Measurements from ENCODE around the gene SLC9A8. TPM values are rescaled to one million over a fixed set of nuclear protein-coding genes. Genes with fewer than 3 reads are reported as not detected.

Gene SLC9A8
- total RNA-seq, 4 donors from 2014 or later = 9.0 to 31.0 (median 16.6) TPM

DNA sequence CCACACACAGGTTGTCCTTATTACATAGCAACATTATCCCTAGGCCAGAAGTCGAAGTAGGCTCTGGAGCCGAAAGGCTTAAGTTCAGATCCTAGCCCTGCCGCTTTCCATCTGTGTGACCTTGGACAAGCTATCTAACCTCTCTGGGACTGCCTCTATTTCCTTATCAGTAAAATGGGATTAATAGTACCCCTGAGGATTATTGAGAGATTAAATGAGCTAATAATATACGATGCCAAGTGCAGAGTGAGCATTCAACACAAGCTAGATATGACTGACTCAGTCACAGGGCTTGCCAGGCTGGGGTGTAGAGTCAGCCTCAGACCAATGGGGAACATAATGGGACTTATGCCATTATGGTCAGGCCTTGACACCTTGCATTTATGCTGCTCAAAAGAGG, 111.6 kb downstream of the SLC9A8 start:
- 93% methylated on average over 4 of the region's 4 CpGs; no CpG with 5 or more reads in 1 of the 2 donors for WGBS, 2 donors (ENCODE audit: low coverage in 1 of 2)
- H3K36me3 ChIP-seq = no peaks in the 10 kb centered on the region
- H3K27me3 ChIP-seq = no peaks in the 10 kb centered on the region
- DNase-seq = peak; percentile 5
- peak overlapping the region; percentile 68 to 86 (median 84) for H3K27ac ChIP-seq
- no peak overlapping the region for H3K4me3 ChIP-seq
- peaks cover 3 to 16% (median 12%) of the 10 kb centered on the region in 4 donors for H3K4me1 ChIP-seq
- in situ Hi-C loops (cut with MboI; ENCODE audit: low pct_ligation_motif_present in 1 of 4, low pct_unique_long_range_greater_than_20kb in 1 of 4, low sequenced_read_pairs in 3 of 4) (no loop called here), intact Hi-C loops (cut with DNase I; ENCODE audit: low total_unique reads) (loop anchor here (10.0 kb wide), 1 partner anchor 309 kb away; no protein-coding TSS in a partner anchor)
- H3K9me3 ChIP-seq = no peaks in the 10 kb centered on the region
- TF ChIP-seq, protein P1, sequence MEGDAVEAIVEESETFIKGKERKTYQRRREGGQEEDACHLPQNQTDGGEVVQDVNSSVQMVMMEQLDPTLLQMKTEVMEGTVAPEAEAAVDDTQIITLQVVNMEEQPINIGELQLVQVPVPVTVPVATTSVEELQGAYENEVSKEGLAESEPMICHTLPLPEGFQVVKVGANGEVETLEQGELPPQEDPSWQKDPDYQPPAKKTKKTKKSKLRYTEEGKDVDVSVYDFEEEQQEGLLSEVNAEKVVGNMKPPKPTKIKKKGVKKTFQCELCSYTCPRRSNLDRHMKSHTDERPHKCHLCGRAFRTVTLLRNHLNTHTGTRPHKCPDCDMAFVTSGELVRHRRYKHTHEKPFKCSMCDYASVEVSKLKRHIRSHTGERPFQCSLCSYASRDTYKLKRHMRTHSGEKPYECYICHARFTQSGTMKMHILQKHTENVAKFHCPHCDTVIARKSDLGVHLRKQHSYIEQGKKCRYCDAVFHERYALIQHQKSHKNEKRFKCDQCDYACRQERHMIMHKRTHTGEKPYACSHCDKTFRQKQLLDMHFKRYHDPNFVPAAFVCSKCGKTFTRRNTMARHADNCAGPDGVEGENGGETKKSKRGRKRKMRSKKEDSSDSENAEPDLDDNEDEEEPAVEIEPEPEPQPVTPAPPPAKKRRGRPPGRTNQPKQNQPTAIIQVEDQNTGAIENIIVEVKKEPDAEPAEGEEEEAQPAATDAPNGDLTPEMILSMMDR (IDR thresholded peaks at IDR 0.05) = no peak
- no peak for TF ChIP-seq POLR2A (IDR thresholded peaks at IDR 0.05)

DNA sequence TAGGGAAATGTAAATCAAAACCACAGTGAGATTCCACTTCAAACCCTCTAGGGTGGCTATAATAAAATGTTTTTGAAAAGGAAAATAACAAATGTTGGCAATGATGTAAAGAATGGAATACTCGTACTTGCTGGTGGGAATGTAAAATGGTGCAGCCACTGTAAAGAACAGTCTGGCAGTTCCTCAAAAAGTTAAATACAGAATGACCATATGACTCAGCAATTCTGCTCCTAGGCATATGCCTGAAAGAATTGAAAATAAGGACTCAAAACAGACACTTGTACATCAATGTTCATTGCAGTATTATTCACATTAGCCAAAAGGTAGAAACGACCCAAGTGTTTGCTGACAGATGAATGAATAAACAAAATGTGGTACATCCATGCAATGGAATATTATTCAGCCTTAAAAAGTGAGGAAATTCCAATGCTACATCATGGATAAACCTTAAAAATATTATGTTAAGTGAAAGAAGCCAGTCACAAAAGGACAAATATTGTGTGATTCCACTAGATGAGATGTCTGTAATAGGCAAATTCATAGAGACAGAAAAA, 113.3 kb downstream of the SLC9A8 start:
- H3K9me3 ChIP-seq = no peaks in the 10 kb centered on the region
- H3K36me3 ChIP-seq = no peaks in the 10 kb centered on the region
- H3K27me3 ChIP-seq = no peaks in the 10 kb centered on the region
- H3K4me1 ChIP-seq = peaks cover 3 to 16% (median 12%) of the 10 kb centered on the region in 4 donors
- no peak overlapping the region for H3K27ac ChIP-seq
- TF ChIP-seq POLR2A (IDR thresholded peaks at IDR 0.05) (no peak), POLR2AphosphoS5 (IDR thresholded peaks at IDR 0.05) (no peak), EP300 (IDR thresholded peaks at IDR 0.05; ENCODE audit: low read depth) (no peak)
- TF ChIP-seq, protein P1 (IDR thresholded peaks at IDR 0.05) = no peak
- 48 to 59% methylated on average over 2 of the region's 2 CpGs for WGBS, 2 donors (ENCODE audit: low coverage in 1 of 2)
- in situ Hi-C loops (cut with MboI; ENCODE audit: low pct_ligation_motif_present in 1 of 4, low pct_unique_long_range_greater_than_20kb in 1 of 4, low sequenced_read_pairs in 3 of 4) (no loop called here), intact Hi-C loops (cut with DNase I; ENCODE audit: low total_unique reads) (loop anchor here (10.0 kb wide), 1 partner anchor 311 kb away; no protein-coding TSS in a partner anchor)
- DNase-seq = no peak
- H3K4me3 ChIP-seq = no peak overlapping the region

DNA sequence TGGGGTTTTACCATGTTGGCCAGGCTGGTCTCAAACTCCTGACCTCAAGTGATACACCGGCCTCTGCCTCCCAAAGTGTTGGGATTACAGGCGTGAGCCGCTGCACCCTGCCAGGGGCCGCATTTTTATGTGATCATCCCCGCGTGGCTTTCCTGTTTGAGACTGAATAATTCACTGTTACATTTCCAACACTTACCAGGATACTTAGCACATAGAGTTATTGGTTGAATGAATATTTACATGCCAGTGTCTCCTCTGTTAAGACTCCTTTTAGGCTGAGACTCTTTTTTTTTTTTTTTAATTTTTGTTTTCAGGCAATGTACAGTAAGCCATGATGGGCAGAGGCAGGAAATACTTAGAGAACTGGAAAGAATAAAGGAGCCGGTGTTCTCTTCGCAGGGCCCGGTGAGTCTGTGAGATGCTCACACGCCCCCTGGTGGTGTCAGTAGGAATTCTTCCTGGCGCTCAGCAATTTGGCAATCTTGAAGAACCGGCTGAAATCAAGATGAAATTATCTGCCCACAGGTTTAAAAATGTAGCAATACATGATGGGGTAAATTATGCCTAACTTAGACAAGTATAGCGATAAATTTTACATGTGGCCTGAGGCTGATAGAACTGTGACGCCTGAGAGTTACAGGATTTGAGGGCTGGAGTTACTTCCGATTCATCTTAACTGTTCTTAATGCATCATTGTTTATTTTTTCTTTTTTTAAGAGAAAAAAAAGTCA, 115.9 kb downstream of the SLC9A8 start:
- Histone ChIP-seq H3K27ac (peak overlapping the region; percentile 49 to 77 (median 62)), H3K4me3 (no peak overlapping the region), H3K36me3 (no peaks in the 10 kb centered on the region), H3K9me3 (no peaks in the 10 kb centered on the region), H3K27me3 (no peaks in the 10 kb centered on the region), H3K4me1 (peaks cover 3 to 14% (median 9%) of the 10 kb centered on the region in 4 donors)
- intact Hi-C loops (cut with DNase I; ENCODE audit: low total_unique reads) (loop anchor here (10.0 kb wide), 1 partner anchor 314 kb away; no protein-coding TSS in a partner anchor), in situ Hi-C loops (cut with MboI; ENCODE audit: low pct_ligation_motif_present in 1 of 4, low pct_unique_long_range_greater_than_20kb in 1 of 4, low sequenced_read_pairs in 3 of 4) (no loop called here)
- TF ChIP-seq, protein P1 (IDR thresholded peaks at IDR 0.05) = peak; percentile 89 to 97 (median 94)
- TF ChIP-seq POLR2A (IDR thresholded peaks at IDR 0.05) = no peak
- peak in 1 of 3 donors; percentile 13 for TF ChIP-seq POLR2AphosphoS5 (IDR thresholded peaks at IDR 0.05)
- DNase-seq = peak; percentile 88
- WGBS, 2 donors (ENCODE audit: low coverage in 1 of 2) = 13 to 15% methylated on average over 14 to 15 of the region's 15 CpGs

DNA sequence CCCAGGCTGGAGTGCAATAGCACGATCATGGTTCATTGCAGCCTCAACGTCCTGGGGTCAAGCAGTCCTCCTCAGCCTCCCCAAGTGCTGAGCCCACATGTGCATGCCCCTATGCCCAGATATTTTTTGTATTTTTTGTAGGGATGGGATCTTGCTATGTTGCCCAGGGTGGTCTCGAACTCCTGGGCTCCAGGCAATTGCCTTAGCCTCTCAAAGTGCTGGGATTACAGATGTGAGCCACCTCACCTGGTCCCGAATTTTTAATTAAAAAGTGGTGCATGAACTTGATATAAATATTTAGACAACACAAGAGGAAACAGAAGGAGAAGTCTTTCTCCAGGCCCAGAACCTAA, 116.5 kb downstream of the SLC9A8 start:
- in situ Hi-C loops (cut with MboI; ENCODE audit: low pct_ligation_motif_present in 1 of 4, low pct_unique_long_range_greater_than_20kb in 1 of 4, low sequenced_read_pairs in 3 of 4) (no loop called here), intact Hi-C loops (cut with DNase I; ENCODE audit: low total_unique reads) (loop anchor here (10.0 kb wide), 1 partner anchor 314 kb away; no protein-coding TSS in a partner anchor)
- Histone ChIP-seq H3K4me1 (peaks cover 3 to 14% (median 9%) of the 10 kb centered on the region in 4 donors), H3K4me3 (no peak overlapping the region), H3K36me3 (no peaks in the 10 kb centered on the region), H3K27me3 (no peaks in the 10 kb centered on the region), H3K9me3 (no peaks in the 10 kb centered on the region), H3K27ac (peak overlapping the region in 2 of 4 donors; percentile 15 to 62)
- TF ChIP-seq, protein P1 (IDR thresholded peaks at IDR 0.05) = no peak
- no peak for TF ChIP-seq EP300 (IDR thresholded peaks at IDR 0.05; ENCODE audit: low read depth)
- no peak for TF ChIP-seq POLR2AphosphoS5 (IDR thresholded peaks at IDR 0.05)
- TF ChIP-seq POLR2A (IDR thresholded peaks at IDR 0.05) = no peak
- WGBS, 2 donors (ENCODE audit: low coverage in 1 of 2) = 38 to 69% methylated on average over 2 to 4 of the region's 4 CpGs
- peak; percentile 4 for DNase-seq
